ES-I3 (cell line): Measurements from ENCODE around the gene TAF4B.
"Not testable (repeated sequence)": the region's sequence is repeated elsewhere in the genome, so short reads cannot be mapped to it uniquely, and the experiment has no call there.

Source experiments
- H3K36me3 ChIP-seq: 2 replicates; pipeline ENCODE4 v1.6.1; 2013; ENCODE audit warnings: mild to moderate bottlenecking, low read length, control low read depth, moderate library complexity; ENCODE audit not compliant: insufficient read depth
- H3K4me1 ChIP-seq: 2 replicates; pipeline ENCODE4 v1.6.1; 2013; ENCODE audit warnings: mild to moderate bottlenecking, control low read depth, low read length; ENCODE audit not compliant: insufficient read depth
- H3K9ac ChIP-seq: 2 replicates; pipeline ENCODE4 v1.6.1; 2013; ENCODE audit warnings: low read depth, mild to moderate bottlenecking, low read length, moderate library complexity
- H3K9me3 ChIP-seq: 2 replicates; pipeline ENCODE4 v1.6.1; 2013; ENCODE audit warnings: mild to moderate bottlenecking, low read length, moderate library complexity; ENCODE audit not compliant: control insufficient read depth, insufficient read depth

Gene TAF4B

DNA sequence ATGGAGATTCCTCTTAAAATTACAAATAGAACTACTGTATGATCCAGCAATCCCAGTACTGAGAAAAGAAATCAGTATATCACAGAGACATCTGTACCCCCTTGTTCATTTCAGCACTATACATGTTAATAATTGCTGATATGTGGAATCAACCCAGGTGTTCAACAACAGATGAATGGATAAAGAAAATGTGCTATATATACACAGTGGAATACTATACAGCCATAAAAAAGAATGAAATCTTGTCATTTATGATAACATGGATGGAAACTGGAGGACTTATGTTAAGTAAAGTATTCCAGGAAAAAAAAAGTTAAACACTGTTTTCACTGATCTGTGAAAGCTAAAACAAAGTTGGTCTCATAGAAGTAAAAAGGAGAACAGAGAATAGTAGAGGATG is 124.7 kb downstream of the TAF4B start:
- Histone ChIP-seq H3K9me3 (peaks cover 5% of the 10 kb centered on the region; the same call in 1 of the 2 replicates), H3K4me1 (no peaks in the 10 kb centered on the region), H3K36me3 (no peaks in the 10 kb centered on the region), H3K9ac (no peak overlapping the region)

DNA sequence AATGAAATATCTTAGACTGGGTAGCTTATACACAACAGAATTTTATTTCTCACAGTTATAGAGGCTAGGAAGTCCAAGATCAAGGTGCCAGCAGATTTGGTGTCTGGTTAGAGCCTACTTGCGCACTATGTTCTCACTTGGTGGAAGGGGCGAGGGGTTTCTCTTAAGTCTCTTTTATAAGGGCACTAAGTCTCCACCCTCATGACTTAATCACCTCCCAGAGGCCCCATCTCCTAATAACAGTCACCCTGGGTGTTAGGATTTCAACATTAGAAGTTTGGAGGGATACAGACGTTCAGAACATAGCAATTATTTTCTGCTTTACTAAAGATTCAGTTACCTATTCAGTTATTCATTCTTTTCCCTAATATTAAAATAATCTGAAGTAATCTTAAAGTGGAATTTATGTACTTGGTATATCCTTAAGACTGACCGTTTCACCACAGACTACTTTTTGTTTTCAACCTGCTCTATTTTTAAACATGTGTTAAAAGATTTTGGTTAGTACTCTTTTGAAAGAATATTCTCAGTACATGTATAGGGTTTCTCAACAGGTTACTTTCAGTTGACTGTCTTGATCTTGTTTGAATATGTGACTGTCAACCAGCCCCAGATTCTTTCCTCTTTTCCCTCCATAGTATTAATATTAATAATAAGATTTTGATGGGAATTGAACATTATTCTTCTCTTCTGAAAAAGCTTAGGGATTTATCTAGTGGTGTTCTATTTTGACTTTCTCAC is 130.0 kb downstream of the TAF4B start:
- H3K9me3 ChIP-seq = no peaks in the 10 kb centered on the region
- no peaks in the 10 kb centered on the region for H3K36me3 ChIP-seq
- H3K9ac ChIP-seq = no peak overlapping the region
- no peaks in the 10 kb centered on the region for H3K4me1 ChIP-seq

GRCh38 chr18:26357960-26358359 is 131.7 kb downstream of the TAF4B start:
- H3K9ac ChIP-seq = no peak overlapping the region
- no peaks in the 10 kb centered on the region for H3K4me1 ChIP-seq
- no peaks in the 10 kb centered on the region for H3K36me3 ChIP-seq
- H3K9me3 ChIP-seq = no peaks in the 10 kb centered on the region

DNA sequence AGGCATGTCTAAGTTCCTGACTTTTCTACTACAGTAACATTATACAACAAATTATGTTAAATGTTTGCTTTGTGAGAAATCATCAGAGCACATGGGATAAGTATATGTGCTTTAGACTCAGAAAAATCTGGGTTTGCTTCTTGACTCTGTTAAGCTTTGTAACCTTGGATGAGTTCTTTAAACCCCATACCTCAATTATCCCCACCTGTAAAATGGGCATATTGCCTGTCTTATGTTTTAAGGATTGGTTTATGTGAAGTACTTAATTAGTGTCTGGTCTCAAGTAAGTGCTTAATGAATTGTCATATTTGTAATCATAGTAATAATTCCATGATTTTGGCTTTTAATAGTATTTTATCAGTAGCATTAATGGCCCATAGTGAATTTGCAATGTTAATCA is 135.8 kb downstream of the TAF4B start:
- Histone ChIP-seq H3K4me1 (no peaks in the 10 kb centered on the region), H3K9ac (no peak overlapping the region), H3K9me3 (no peaks in the 10 kb centered on the region), H3K36me3 (no peaks in the 10 kb centered on the region)

GRCh38 chr18:26367425-26367824 is 141.2 kb downstream of the TAF4B start:
- Histone ChIP-seq H3K36me3 (no peaks in the 10 kb centered on the region), H3K9ac (no peak overlapping the region), H3K4me1 (peaks cover 4% of the 10 kb centered on the region; the same call in 1 of the 2 replicates), H3K9me3 (no peaks in the 10 kb centered on the region)

- Histone ChIP-seq H3K36me3 (no peaks in the 10 kb centered on the region), H3K9ac (no peak overlapping the region), H3K4me1 (peaks cover 4% of the 10 kb centered on the region; the same call in 1 of the 2 replicates), H3K9me3 (no peaks in the 10 kb centered on the region)
Observed at GRCh38 chr18:26370037-26370436, 143.8 kb downstream of the TAF4B start.

DNA sequence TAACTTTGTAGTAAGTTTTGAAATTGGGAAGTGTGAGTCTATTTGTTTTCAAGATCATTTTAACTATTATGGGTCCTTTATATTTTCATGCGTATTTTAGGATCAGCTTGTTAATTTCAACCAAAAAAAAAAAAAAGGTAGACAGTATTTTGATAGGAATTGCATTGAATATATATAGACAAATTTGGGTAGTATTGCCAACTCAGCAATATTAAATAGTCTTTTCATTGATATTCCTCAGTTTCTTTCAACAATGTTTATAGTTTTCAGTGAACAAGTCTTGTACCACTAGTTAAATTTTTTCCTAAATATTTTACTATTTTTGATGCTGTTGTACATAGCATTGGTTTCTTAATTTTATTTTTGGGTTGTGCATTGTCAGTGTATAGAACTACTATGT is 149.9 kb downstream of the TAF4B start:
- H3K9me3 ChIP-seq = no peaks in the 10 kb centered on the region
- no peaks in the 10 kb centered on the region for H3K4me1 ChIP-seq
- no peak overlapping the region for H3K9ac ChIP-seq
- no peaks in the 10 kb centered on the region for H3K36me3 ChIP-seq

DNA sequence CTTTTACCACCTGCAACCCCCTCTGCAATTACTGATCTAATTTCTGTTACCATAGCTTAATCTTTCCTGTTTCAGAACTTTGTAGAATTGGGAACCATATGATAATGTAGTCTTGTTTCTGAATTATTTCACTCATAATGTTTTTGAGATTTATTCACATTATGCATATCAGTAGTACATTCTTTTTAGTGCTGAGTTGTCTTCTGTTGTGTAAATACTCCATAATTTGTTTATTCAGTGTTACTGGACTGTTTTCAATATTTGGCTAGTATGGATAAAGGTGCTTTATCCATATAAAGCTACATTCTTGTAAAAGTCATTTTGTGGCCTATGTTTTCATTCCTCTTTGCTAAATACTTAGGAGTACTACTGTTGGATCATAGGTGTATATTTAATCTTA is 152.5 kb downstream of the TAF4B start:
- Histone ChIP-seq H3K4me1 (no peaks in the 10 kb centered on the region), H3K36me3 (no peaks in the 10 kb centered on the region), H3K9me3 (no peaks in the 10 kb centered on the region), H3K9ac (no peak overlapping the region)

- not testable (repeated sequence) for H3K36me3 ChIP-seq, H3K9me3 ChIP-seq, H3K4me1 ChIP-seq, H3K9ac ChIP-seq
Observed at GRCh38 chr18:26381555-26381954, 155.3 kb downstream of the TAF4B start.

- Histone ChIP-seq H3K9ac (no peak overlapping the region), H3K36me3 (no peaks in the 10 kb centered on the region), H3K9me3 (no peaks in the 10 kb centered on the region), H3K4me1 (peaks cover 10% of the 10 kb centered on the region; the same call in 1 of the 2 replicates)
Observed at GRCh38 chr18:26383454-26384270, 157.4 kb downstream of the TAF4B start.

GRCh38 chr18:26386002-26386401 is 159.8 kb downstream of the TAF4B start:
- peaks cover 10% of the 10 kb centered on the region; the same call in 1 of the 2 replicates for H3K4me1 ChIP-seq
- H3K9ac ChIP-seq = no peak overlapping the region
- no peaks in the 10 kb centered on the region for H3K36me3 ChIP-seq
- H3K9me3 ChIP-seq = no peaks in the 10 kb centered on the region

- no peak overlapping the region for H3K9ac ChIP-seq
- no peaks in the 10 kb centered on the region for H3K36me3 ChIP-seq
Observed at GRCh38 chr18:26386441-26386840, 160.2 kb downstream of the TAF4B start.

DNA sequence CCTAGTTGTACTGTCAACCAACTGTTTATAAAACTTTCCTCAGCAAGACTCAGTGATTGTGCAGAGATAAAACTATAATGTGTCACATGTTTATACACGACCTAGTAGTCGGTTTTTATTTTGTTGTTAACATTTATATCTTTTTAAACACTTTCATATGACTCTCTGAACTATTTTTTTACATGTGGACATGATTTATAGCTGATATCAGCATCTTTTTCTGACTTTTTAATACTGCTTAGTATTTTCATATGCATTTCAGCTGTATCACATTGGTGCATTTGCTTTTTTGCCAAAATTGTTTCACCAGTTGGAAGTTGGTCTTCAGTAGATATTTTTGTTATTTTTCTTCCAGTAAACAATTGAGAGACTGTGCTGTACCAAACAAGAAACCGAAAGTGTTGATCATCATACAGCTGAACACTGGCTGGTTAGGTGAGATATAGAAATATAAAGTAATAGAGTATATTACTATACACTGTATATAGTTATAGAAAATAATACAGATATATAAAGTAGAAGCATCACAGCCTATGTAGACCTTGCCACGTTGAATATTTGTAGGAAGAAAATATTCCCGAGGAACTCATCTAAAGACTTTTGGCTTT is 167.9 kb downstream of the TAF4B start:
- H3K9me3 ChIP-seq = no peaks in the 10 kb centered on the region
- no peaks in the 10 kb centered on the region for H3K4me1 ChIP-seq
- no peak overlapping the region for H3K9ac ChIP-seq
- no peaks in the 10 kb centered on the region for H3K36me3 ChIP-seq

More at GRCh38 chr18:26386441-26386840, 160.2 kb downstream of the TAF4B start:
- H3K9me3 ChIP-seq = no peaks in the 10 kb centered on the region
- H3K4me1 ChIP-seq = peaks cover 10% of the 10 kb centered on the region; the same call in 1 of the 2 replicates

GRCh38 chr18:26397019-26397418 is 170.8 kb downstream of the TAF4B start:
- Histone ChIP-seq H3K36me3 (no peaks in the 10 kb centered on the region), H3K9ac (no peak overlapping the region), H3K9me3 (no peaks in the 10 kb centered on the region), H3K4me1 (no peaks in the 10 kb centered on the region)
